A673 (cell line): ENCODE data around the gene EFCAB9. TPM values are rescaled to one million over a fixed set of nuclear protein-coding genes. Genes with fewer than 3 reads are reported as not detected.

ENCODE experiments used
- BruUV-seq: library from RNA; stranded (reverse); fragments of 400-500 nt; replicated peaks from 2 replicates; lab custom pipeline; 2021; lab: Mats Ljungman, UMichigan
- CTCF ChIA-PET: fragments of 300-600 bp; sonication (Branson Sonifier 250); formaldehyde crosslinking; loops from one replicate; lab custom pipeline; 2022; ENCODE audit warnings: antibody characterized with exemption; lab: Charles Lee
- POLR2A ChIA-PET: fragments of 300-600 bp; sonication (Branson Sonifier 250); formaldehyde crosslinking; loops from one replicate; lab custom pipeline; 2022; ENCODE audit warnings: antibody characterized with exemption; ENCODE audit not compliant: low non-redundant PET; lab: Charles Lee
- DNase-seq: peaks from one replicate; pipeline ENCODE4 v3.0.0-alpha.2; 2015; ENCODE audit warnings: low spot score
- H3K27ac ChIP-seq: fragments of 200-600 bp; sonication (generic); 2 replicates; pipeline ENCODE4 v1.5.1; 2016; ENCODE audit warnings: mixed run types, low read depth, mild to moderate bottlenecking, mixed read lengths, antibody characterized with exemption, low read length; ENCODE audit not compliant: poor library complexity, severe bottlenecking
- H3K27me3 ChIP-seq: fragments of 200-600 bp; sonication (generic); replicated peaks from 2 replicates; pipeline ENCODE4 v1.6.1; 2017; ENCODE audit warnings: mixed run types, low read depth, mild to moderate bottlenecking, mixed read lengths, antibody characterized with exemption, low read length; ENCODE audit not compliant: insufficient read depth, poor library complexity
- H3K36me3 ChIP-seq: fragments of 200-600 bp; sonication (generic); 2 replicates; pipeline ENCODE4 v1.6.1; 2016; ENCODE audit warnings: mixed run types, mild to moderate bottlenecking, mixed read lengths, antibody characterized with exemption, low read length; ENCODE audit not compliant: insufficient read depth, poor library complexity, severe bottlenecking
- H3K4me1 ChIP-seq: fragments of 200-600 bp; sonication (generic); 2 replicates; pipeline ENCODE4 v1.6.1; 2017; ENCODE audit warnings: mixed run types, mild to moderate bottlenecking, mixed read lengths, antibody characterized with exemption, low read length; ENCODE audit not compliant: insufficient read depth, poor library complexity, severe bottlenecking
- H3K4me3 ChIP-seq: fragments of 200-600 bp; sonication (generic); 2 replicates; pipeline ENCODE4 v1.5.1; 2016; ENCODE audit warnings: low read depth, mixed run types, mild to moderate bottlenecking, mixed read lengths, low read length; ENCODE audit not compliant: poor library complexity, severe bottlenecking
- H3K9me3 ChIP-seq: fragments of 200-600 bp; sonication (generic); 2 replicates; pipeline ENCODE4 v1.6.1; 2016; ENCODE audit warnings: mixed run types, low read depth, mild to moderate bottlenecking, mixed read lengths, antibody characterized with exemption, low read length; ENCODE audit not compliant: poor library complexity, severe bottlenecking
- CTCF ChIP-seq: fragments of 300-800, 200-600 bp; sonication (generic); conservative IDR thresholded peaks from 2 replicates; pipeline ENCODE4 v1.5.1; 2017; ENCODE audit warnings: low read depth, mild to moderate bottlenecking, antibody characterized with exemption, low read length, moderate library complexity, mixed read lengths
- EZH2 ChIP-seq: fragments of 200-600 bp; sonication (generic); IDR thresholded peaks from 2 replicates; pipeline ENCODE4 v1.6.1; 2017; ENCODE audit warnings: borderline replicate concordance, low read depth, mild to moderate bottlenecking, mixed read lengths, antibody characterized with exemption, low read length; ENCODE audit not compliant: poor library complexity, severe bottlenecking
- intact Hi-C: fragments of 100-400 bp; cut with micrococcal nuclease; formaldehyde crosslinking; loops from one replicate; pipeline ENCODE4 v1.10.0; 2022; ENCODE audit not compliant: unreplicated experiment
- total RNA-seq: library from RNA; stranded (reverse); gene quantifications from 2 replicates; pipeline ENCODE4 v1.2.3, GENCODE V29; 2021

The EFCAB9 gene
- total RNA-seq, 1 experiment from 2014 or later, result not detected

GRCh38 chr5:172156541-172156994, 37.4 kb upstream of the EFCAB9 start:
- intact Hi-C loops, result no loop called here
- H3K27ac ChIP-seq, result no peak overlapping the region
- BruUV-seq, result no TSS peak

GRCh38 chr5:172159016-172159415, 35.0 kb upstream of the EFCAB9 start:
- POLR2A ChIA-PET, result no interaction called here
- Histone ChIP-seq H3K27ac (no peak overlapping the region), H3K27me3 (no peaks in the 10 kb centered on the region), H3K4me1 (no peaks in the 10 kb centered on the region), H3K36me3 (no peaks in the 10 kb centered on the region), H3K9me3 (no peaks in the 10 kb centered on the region), H3K4me3 (no peak overlapping the region)
- BruUV-seq, result no TSS peak
- no peak for TF ChIP-seq CTCF
- TF ChIP-seq EZH2, result no peak
- DNase-seq, result no peak
- CTCF ChIA-PET, result no interaction called here
- intact Hi-C loops, result no loop called here

More at GRCh38 chr5:172156541-172156994, 37.4 kb upstream of the EFCAB9 start:
- DNase-seq, result no peak
- Histone ChIP-seq H3K27me3 (no peaks in the 10 kb centered on the region), H3K4me1 (no peaks in the 10 kb centered on the region), H3K36me3 (no peaks in the 10 kb centered on the region), H3K4me3 (no peak overlapping the region), H3K9me3 (no peaks in the 10 kb centered on the region)
- ChIA-PET CTCF (no interaction called here), POLR2A (no interaction called here)
- no peak for TF ChIP-seq EZH2
- TF ChIP-seq CTCF, result no peak

GRCh38 chr5:172160506-172160905, 33.5 kb upstream of the EFCAB9 start:
- no peak overlapping the region for H3K4me3 ChIP-seq
- ChIA-PET POLR2A (no interaction called here), CTCF (no interaction called here)
- no TSS peak for BruUV-seq
- intact Hi-C loops, result no loop called here
- H3K4me1 ChIP-seq, result no peaks in the 10 kb centered on the region
- no peaks in the 10 kb centered on the region for H3K9me3 ChIP-seq
- no peak overlapping the region for H3K27ac ChIP-seq
- no peaks in the 10 kb centered on the region for H3K27me3 ChIP-seq
- no peak for TF ChIP-seq CTCF
- no peak for TF ChIP-seq EZH2
- H3K36me3 ChIP-seq, result no peaks in the 10 kb centered on the region
- no peak for DNase-seq
